GF-D8 (cell line): ENCODE measurements around the gene MICAL3.
"Not testable (repeated sequence)": the region's sequence is repeated elsewhere in the genome, so short reads cannot be mapped to it uniquely, and the experiment has no call there.

Source experiments
- DNase-seq: peaks from one replicate; lab custom pipeline; 2025; lab: John Stamatoyannopoulos, UW

MICAL3 gene

GRCh38 chr22:17952273-17952801 lies 72.0 kb downstream of the MICAL3 start:
- DNase-seq: no peak

- DNase-seq: no peak
These were observed 73.0 kb downstream of the MICAL3 start for GRCh38 chr22:17951315-17951714.

DNA sequence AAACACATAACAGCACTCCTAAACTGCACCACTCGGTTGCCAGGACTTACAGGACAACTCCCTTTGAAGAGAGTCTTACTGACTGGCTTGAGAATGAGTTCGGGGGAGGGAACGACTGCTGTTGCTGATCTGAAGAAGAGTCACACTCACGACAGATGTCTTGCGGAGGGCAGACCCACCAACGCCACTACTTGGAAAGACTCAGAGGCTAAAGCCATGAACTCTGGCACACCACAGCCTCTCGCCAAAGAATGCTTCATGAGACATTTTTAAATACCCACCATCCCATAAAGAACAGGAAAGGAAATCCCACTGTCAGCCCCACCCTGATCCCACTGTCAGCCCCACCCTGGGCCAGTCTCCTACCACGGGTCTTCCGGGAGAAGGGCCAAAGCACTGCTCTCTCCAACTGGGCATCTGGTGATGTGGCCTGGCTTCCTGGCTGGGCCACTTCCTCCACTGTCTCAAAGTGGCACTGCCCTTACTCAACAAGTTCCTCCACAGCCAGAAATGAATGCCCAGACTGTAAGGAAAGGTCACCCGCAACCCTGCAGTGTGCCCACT lies 73.6 kb downstream of the MICAL3 start:
- no peak for DNase-seq

DNA sequence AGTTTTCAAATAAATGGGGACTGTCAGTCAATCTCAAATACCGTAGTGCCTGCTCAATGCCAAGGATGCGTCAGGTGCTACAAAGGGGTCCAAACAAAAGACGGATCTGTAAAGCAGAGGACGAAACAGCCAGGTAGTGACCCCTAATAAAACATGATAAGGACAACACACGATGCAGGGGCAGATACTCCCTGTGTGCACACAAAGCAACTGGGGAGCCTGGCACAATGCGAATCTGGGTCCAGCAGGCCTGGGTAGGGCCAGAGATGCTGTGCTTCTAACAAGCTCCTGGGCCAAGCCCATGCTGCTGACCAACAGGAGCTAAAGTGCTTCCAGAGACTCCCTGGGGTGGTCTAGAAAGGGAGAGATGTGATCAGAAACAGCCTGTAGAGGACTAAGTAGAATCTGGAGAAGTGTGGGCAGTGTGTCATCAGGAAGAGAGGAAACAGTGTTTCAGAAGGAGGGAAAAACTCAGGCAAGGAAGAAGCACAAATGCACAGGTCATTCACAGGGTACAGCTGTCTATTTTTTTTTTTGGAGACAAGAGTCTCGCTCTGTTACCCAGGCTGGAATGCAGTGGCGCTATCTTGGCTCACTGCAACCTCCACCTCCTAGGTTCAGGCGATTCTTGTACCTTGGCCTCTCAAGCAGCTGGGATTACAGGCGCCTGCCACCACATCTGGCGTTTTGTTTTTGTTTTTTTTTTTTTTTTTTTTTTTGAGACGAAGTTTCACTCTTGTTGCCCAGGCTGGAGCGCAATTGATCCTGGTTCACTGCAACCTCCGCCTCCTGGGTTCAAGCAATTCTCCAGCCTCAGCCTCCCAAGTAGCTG lies 74.5 kb downstream of the MICAL3 start:
- no peak for DNase-seq

DNA sequence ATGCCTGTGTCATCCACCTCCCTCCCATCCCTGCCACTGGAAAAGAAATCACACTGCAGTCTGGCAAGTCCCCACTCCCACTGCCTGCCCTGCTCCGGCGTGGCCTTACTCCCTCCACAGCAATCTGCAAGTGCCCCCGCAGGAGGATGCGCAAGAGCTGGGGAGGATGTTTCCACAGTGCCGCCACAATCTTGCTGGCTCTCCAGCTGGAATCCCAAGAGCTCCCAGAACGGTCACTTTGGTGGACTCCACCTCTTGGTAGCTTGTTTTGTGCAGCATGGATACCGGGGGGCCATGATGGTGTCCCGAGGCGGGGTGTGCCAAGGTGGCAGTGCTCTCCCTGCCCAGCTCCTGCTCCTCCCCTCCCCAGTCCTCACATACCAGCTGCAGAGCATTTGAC lies 76.3 kb downstream of the MICAL3 start:
- DNase-seq: no peak

DNA sequence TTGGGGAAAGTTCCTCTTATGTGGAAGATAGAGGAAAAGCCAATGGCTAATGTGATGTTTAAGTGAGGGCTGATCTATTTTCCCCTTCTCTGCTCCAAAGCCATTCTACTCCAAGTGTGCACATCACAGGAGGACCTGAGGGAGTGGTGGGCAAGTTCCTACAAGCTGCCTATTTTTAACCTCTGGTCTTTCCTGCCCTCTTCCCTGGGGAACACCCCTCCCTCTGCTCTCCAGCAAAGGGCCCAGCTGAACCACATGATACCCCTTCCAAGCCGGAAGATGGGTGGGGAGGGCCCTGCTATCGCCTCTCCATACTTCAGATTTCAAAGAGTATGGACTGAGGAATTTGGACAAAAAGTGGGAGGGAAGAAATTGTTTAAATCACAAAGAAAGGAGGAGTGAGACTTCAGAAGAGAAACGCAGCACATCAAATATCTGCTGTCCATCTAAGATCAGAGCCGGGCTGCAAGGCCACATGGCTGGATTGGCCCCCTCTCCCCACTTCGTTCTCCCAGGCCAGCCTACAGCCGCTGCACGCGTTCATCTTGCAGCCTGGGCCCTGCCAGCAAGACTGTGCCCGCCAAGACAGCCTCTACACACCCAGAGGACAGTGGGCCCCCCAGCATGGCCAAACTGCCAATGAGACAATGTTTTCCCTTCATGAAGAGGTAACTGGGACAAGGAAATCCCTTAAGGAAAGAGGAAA lies 77.5 kb downstream of the MICAL3 start:
- DNase-seq: no peak

DNA sequence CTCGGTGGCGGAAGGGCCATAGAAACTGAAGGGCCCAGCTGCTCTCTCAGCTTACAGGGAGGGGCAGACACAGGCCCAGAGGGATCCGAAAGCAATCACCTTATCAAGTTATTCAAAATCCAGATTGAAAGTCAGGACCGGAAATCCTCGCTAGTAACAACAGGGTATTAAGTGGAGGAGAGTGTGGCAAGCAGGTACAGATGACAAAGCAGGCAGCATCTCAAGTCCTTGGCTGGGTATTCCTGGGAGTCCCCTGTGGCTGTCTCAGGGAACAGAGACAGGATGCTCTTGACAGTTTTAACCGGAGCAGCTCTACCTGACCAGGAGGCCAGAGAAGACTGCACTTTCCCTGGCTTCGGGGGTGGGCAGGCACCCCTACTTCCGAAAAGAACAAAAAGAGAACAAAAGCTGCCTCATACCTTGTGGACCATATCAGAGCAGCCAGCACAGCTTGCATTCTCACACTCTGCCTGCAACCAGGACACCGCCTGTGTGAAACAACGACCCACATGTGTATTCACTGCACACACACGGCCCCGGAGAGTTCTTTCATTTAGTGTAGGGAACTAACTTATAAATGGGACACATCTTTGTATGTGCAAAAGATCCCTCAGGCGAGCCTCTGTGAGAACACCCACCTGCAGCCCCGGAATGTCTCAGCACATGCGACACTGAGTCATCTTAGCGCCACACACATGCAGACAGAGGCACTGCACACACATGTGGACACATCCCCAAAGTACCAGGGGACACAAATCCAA lies 78.3 kb downstream of the MICAL3 start:
- DNase-seq: no peak

GRCh38 chr22:17945156-17945887 lies 79.0 kb downstream of the MICAL3 start:
- DNase-seq: no peak

DNA sequence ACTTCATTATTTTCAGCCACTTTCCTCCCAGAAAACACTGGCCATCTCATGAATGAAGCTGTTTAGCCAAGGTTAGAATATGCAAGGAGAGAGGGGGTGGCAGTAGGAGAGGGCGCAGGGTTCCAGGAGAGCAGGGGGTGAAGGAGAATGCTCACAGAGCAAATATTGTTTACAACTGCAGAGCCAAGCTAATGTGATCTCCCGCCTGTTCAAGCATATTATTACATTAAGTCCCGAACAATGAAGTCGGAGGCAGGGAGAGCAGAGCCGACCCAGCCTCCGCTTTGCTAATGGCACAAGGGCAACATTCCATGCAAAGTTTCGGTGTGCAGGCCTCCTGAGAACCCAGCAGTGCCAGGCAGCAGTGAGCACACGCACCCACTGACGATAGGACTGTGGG lies 80.1 kb downstream of the MICAL3 start:
- DNase-seq: no peak

- DNase-seq: no peak
These were observed 80.7 kb downstream of the MICAL3 start for GRCh38 chr22:17943533-17944249.

DNA sequence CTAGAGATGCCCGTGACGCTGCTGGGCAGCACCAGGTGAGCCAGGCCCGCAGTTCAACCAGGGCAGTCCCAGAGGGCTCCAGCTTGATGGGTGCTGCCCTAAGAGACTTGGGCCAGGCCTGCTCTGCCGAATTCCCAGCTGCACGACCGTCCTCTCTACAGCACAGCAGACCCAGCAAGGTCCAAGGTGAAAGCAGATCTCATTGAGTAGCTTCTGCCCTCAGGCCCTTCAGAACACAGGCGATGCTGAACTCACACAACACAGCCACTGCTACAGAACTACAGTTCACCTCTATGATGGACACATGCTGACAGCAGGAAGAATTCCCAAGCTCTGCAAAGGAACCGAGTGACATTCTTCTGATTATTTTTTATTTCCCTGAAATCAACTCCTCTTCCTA lies 81.6 kb downstream of the MICAL3 start:
- DNase-seq: no peak

DNA sequence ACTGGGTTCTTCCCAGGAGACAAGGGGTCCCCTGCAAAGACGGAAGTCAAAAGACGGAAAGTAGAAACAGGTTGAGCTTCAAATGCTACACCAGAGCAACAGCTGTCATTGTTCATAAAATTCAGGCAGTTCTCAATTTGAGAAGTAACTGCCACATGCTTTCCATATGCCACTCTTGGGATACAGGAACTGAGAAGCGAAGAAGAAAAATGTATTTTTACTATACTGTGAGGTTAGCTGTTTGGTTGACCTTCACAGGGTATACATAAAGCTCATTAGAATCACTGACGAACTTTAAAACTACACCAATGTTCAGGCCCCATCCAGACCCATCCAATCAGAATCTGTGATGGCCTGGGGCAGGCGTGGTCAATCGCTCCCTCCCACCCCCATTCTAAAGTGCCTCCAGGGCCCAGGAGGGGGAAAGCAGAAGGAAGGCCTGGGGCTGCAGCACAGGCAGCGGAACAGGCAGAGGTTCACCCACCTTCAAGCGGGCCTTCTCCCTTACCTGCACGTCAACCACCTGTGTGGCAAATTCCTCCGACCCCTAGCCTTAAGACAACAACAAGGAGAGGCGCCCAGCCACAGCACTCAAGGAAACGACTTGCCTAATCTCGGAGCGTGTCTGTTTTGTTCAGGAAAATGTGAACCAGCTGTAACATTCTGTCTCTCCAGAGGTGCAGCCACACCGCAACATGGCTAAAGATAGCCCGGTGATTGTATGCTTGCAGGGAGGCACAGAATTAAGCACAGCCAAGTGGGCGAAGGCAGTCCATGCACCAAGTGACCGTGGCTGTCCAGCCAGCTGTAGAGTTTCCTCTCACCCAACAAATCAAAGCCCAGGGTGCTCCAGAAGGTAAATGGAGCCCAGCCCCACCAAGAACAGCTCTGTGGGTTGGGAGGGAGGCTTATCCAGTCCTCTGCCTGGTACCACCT lies 82.6 kb downstream of the MICAL3 start:
- no peak for DNase-seq

- DNase-seq: no peak
These were observed 84.8 kb downstream of the MICAL3 start for GRCh38 chr22:17939579-17939978.

DNA sequence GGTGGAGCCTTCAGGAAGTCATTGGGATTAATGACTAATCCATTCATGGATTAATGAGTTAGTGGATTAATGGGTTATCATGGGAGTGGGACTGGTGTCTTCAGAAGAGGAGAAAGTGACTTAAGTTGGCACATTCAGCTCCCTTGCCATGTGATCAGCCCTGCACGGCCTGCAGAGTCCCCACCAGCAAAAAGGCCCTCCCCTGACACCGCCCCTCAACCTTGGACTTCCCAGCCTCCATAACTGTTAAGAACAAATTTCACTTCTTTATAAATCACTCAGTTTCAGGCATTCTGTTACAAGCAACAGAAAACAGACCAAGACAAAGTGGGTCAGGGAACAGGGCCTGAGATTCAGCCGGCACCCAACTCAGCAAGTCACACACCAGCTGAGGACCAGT lies 85.3 kb downstream of the MICAL3 start:
- no peak for DNase-seq

DNA sequence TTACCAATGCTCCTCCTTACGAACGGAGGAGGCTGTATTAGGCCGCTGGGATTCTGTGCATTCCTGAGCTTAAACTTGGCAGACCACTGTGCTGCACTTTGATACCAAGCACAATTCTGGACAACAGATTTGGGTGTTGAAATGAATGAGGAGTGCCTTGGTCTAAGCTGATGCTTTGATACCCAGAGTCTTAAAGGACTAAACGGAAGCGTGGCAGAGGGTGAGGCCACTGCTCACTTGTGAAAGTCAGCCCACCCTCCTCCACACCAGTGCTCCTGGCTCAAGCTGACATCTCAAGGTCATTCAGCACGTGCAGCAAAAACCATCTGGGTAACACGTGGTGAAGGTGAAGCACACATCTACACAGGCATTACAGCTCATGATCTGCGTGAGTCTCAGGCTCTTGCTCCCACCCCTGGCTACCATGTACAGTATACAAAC lies 85.9 kb downstream of the MICAL3 start:
- no peak for DNase-seq

GRCh38 chr22:17932457-17932856 lies 91.9 kb downstream of the MICAL3 start:
- not testable (repeated sequence) for DNase-seq

GRCh38 chr22:17931400-17931825 lies 92.9 kb downstream of the MICAL3 start:
- DNase-seq: no peak

GRCh38 chr22:17930455-17931313 lies 93.7 kb downstream of the MICAL3 start:
- no peak for DNase-seq

DNA sequence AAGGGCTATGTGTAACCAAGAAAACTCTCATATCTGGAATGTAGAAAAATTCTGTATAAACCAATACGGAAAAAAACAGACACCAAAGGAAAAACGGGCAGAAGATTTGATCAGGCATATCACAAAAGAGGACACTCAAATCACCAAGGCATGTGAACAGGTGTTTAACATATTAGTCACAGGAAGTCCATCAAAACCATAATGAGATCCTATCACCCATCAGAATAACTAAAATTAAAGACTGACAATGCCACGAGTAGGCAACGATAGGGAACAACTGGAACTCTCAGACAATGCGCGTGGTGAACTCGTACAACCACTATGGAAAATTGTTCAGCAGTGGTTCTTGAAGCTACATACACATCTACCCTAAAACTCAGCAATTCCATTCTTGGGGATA lies 94.5 kb downstream of the MICAL3 start:
- DNase-seq: no peak
